ENCODE measurements around the gene AHNAK. TPM values are rescaled to one million over a fixed set of nuclear protein-coding genes. Genes with fewer than 3 reads are reported as not detected.

AHNAK gene
- total RNA-seq = 100 to 1,000 TPM; 623 to 740 (median 677) TPM
- 719 TPM for total RNA-seq (2013)

GRCh38 chr11:62546244-62546928, at the start of gene AHNAK:
AHNAK (minus strand) TSS chr11:62546806; CDS start chr11:62536098, 10,708 bp downstream.
- Mint-ChIP-seq H3K36me3 (no peaks in the 10 kb centered on the region), H3K9me3 (no peaks in the 10 kb centered on the region), H3K4me3 (peak within 1 kb of the TSS; percentile 97), H3K27me3 (ENCODE audit: low read depth in 2 of 2) (no peaks in the 10 kb centered on the region), H3K4me1 (peaks cover 61 to 64% of the 10 kb centered on the region in 2 donors), H3K27ac (peak within 1 kb of the TSS; percentile 92 to 94)
- intact Hi-C loops (cut with micrococcal nuclease) = no loop called here
- ATAC-seq = peak; percentile 46 to 69 (median 65)
- peak within 1 kb of the TSS; percentile 95 for H3K4me3 ChIP-seq (ENCODE audit: low read length)
- no peaks in the 10 kb centered on the region for H3K9me3 ChIP-seq (ENCODE audit: control insufficient read depth, insufficient read depth, low read length)
- peaks cover 60% of the 10 kb centered on the region for H3K4me1 ChIP-seq (ENCODE audit: control insufficient read depth, insufficient read depth, low read length)
- WGBS (ENCODE audit: insufficient coverage) = under 1% methylated on average over 69 of the region's 69 CpGs
- H3K36me3 ChIP-seq (ENCODE audit: control insufficient read depth, insufficient read depth, low read length) = no peaks in the 10 kb centered on the region
- H3K27me3 ChIP-seq (ENCODE audit: control insufficient read depth, insufficient read depth, low read length) = no peaks in the 10 kb centered on the region
- no peak for TF ChIP-seq CTCF (IDR thresholded peaks at IDR 0.05)
- DNase-seq = peak; percentile 66 to 78
- peak within 1 kb of the TSS; percentile 94 for H3K27ac ChIP-seq (ENCODE audit: low read length)

- Mint-ChIP-seq H3K4me3 (no peak overlapping the region), H3K9me3 (no peaks in the 10 kb centered on the region), H3K27me3 (ENCODE audit: low read depth in 2 of 2) (no peaks in the 10 kb centered on the region), H3K4me1 (peaks cover 59 to 72% of the 10 kb centered on the region in 2 donors), H3K27ac (no peak overlapping the region), H3K36me3 (peaks cover 7% of the 10 kb centered on the region)
- DNase-seq = no peak
- ATAC-seq = no peak
- TF ChIP-seq CTCF (IDR thresholded peaks at IDR 0.05) = no peak
- Histone ChIP-seq H3K4me1 (ENCODE audit: control insufficient read depth, insufficient read depth, low read length) (peaks cover 52% of the 10 kb centered on the region), H3K36me3 (ENCODE audit: control insufficient read depth, insufficient read depth, low read length) (peaks cover 50% of the 10 kb centered on the region), H3K27me3 (ENCODE audit: control insufficient read depth, insufficient read depth, low read length) (no peaks in the 10 kb centered on the region), H3K4me3 (ENCODE audit: low read length) (no peak overlapping the region), H3K9me3 (ENCODE audit: control insufficient read depth, insufficient read depth, low read length) (no peaks in the 10 kb centered on the region), H3K27ac (ENCODE audit: low read length) (no peak overlapping the region)
- intact Hi-C loops (cut with micrococcal nuclease) = no loop called here
- WGBS (ENCODE audit: insufficient coverage) = 95% methylated on average over 8 of the region's 8 CpGs
Observed at GRCh38 chr11:62595124-62595523, 48.5 kb upstream of the AHNAK start.

GRCh38 chr11:62593434-62594044, 46.9 kb upstream of the AHNAK start:
- Histone ChIP-seq H3K27ac (ENCODE audit: low read length) (peak overlapping the region; percentile 6), H3K9me3 (ENCODE audit: control insufficient read depth, insufficient read depth, low read length) (no peaks in the 10 kb centered on the region), H3K36me3 (ENCODE audit: control insufficient read depth, insufficient read depth, low read length) (peaks cover 51% of the 10 kb centered on the region), H3K4me1 (ENCODE audit: control insufficient read depth, insufficient read depth, low read length) (peaks cover 37% of the 10 kb centered on the region), H3K4me3 (ENCODE audit: low read length) (no peak overlapping the region), H3K27me3 (ENCODE audit: control insufficient read depth, insufficient read depth, low read length) (no peaks in the 10 kb centered on the region)
- peak in 1 of 3 donors; percentile 13 for ATAC-seq
- TF ChIP-seq CTCF (IDR thresholded peaks at IDR 0.05) = peak; percentile 47
- peak; percentile 69 to 89 for DNase-seq
- H3K4me1 Mint-ChIP-seq = peaks cover 43 to 56% of the 10 kb centered on the region in 2 donors
- no peaks in the 10 kb centered on the region for H3K27me3 Mint-ChIP-seq (ENCODE audit: low read depth in 2 of 2)
- no peaks in the 10 kb centered on the region for H3K9me3 Mint-ChIP-seq
- peak overlapping the region; percentile 82 for H3K4me3 Mint-ChIP-seq
- peaks cover 7% of the 10 kb centered on the region for H3K36me3 Mint-ChIP-seq
- intact Hi-C loops (cut with micrococcal nuclease) = loop anchor here (1.0 to 5.0 kb wide), 4 partner anchors 84 to 289 kb away; partner anchors contain the start of genes SLC3A2 and UBXN1
- 58% methylated on average over 13 of the region's 13 CpGs for WGBS (ENCODE audit: insufficient coverage)
- peak overlapping the region; percentile 94 to 97 for H3K27ac Mint-ChIP-seq
